ENCODE results near the gene VAV2.

VAV2 gene

DNA sequence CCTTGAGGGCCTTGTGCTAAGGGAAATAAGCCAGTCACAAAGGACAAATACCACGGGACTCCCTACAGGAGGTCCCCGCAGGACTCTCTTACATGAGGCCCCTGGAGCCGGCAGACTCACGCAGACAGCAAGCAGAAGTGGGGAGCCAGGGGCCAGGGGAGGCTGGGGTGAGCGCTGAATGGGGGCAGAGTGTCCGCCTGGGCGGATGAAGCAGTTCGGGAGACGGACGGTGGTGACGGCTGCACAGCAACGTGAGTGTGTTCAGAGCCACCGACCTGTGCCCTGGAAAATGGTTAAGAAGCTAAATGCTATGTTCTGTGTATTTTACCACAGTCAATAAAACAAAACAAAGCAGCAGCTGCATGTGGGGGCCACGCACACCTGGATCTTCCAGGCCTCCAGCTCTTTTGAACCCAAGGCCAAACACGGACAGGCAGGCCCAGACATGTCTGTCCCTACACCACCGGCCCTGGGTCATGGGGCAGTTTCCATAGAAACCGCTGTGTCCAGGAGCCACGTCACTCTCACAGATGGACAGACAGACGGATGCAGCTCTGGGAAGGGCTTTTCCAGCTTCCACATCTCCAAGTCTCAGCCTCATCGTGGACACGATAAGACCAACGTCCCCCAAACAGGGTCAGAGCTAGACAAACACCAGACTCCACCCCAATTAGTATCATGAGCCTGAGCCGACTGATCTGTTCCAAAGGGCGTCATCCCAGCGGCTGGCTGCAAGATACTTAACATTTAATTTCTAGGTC is 103.9 kb downstream of the VAV2 start:
- no peaks in the 10 kb centered on the region for H3K36me3 ChIP-seq (ENCODE audit: insufficient read depth, low read length)
- H3K27ac ChIP-seq (ENCODE audit: low read depth, low read length), result peak overlapping the region; percentile 41; the same call in 1 of the 2 replicates
- 75% methylated on average over 25 of the region's 25 CpGs for WGBS
- H3K9me3 ChIP-seq (ENCODE audit: insufficient read depth, low read depth, low read length), result no peaks in the 10 kb centered on the region
- peaks cover 31% of the 10 kb centered on the region for H3K4me1 ChIP-seq (ENCODE audit: insufficient read depth, low read length)
- no peak overlapping the region for H3K4me3 ChIP-seq (ENCODE audit: low read length)
- H3K9ac ChIP-seq (ENCODE audit: low read depth, low read length), result peak overlapping the region; percentile 42; the same call in 1 of the 2 replicates
- no peaks in the 10 kb centered on the region for H3K27me3 ChIP-seq (ENCODE audit: insufficient read depth, low read length)

- Histone ChIP-seq H3K27ac (ENCODE audit: low read depth, low read length) (peak overlapping the region; percentile 41; the same call in 1 of the 2 replicates), H3K36me3 (ENCODE audit: insufficient read depth, low read length) (no peaks in the 10 kb centered on the region), H3K9ac (ENCODE audit: low read depth, low read length) (peak overlapping the region; percentile 42; the same call in 1 of the 2 replicates), H3K4me1 (ENCODE audit: insufficient read depth, low read length) (peaks cover 37% of the 10 kb centered on the region), H3K9me3 (ENCODE audit: insufficient read depth, low read depth, low read length) (no peaks in the 10 kb centered on the region), H3K27me3 (ENCODE audit: insufficient read depth, low read length) (no peaks in the 10 kb centered on the region), H3K4me3 (ENCODE audit: low read length) (no peak overlapping the region)
- WGBS, result 66% methylated on average over 17 of the region's 18 CpGs
Observed at GRCh38 chr9:133887540-133888047, 104.5 kb downstream of the VAV2 start.

GRCh38 chr9:133886563-133887501 is 105.3 kb downstream of the VAV2 start:
- H3K27ac ChIP-seq (ENCODE audit: low read depth, low read length), result no peak overlapping the region
- no peak overlapping the region for H3K4me3 ChIP-seq (ENCODE audit: low read length)
- 84% methylated on average over 12 of the region's 14 CpGs for WGBS
- H3K9ac ChIP-seq (ENCODE audit: low read depth, low read length), result no peak overlapping the region
- H3K4me1 ChIP-seq (ENCODE audit: insufficient read depth, low read length), result peaks cover 34% of the 10 kb centered on the region
- no peaks in the 10 kb centered on the region for H3K27me3 ChIP-seq (ENCODE audit: insufficient read depth, low read length)
- H3K9me3 ChIP-seq (ENCODE audit: insufficient read depth, low read depth, low read length), result no peaks in the 10 kb centered on the region
- H3K36me3 ChIP-seq (ENCODE audit: insufficient read depth, low read length), result no peaks in the 10 kb centered on the region

- H3K27me3 ChIP-seq (ENCODE audit: insufficient read depth, low read length), result no peaks in the 10 kb centered on the region
- H3K4me1 ChIP-seq (ENCODE audit: insufficient read depth, low read length), result peaks cover 34% of the 10 kb centered on the region
- H3K9me3 ChIP-seq (ENCODE audit: insufficient read depth, low read depth, low read length), result no peaks in the 10 kb centered on the region
- H3K27ac ChIP-seq (ENCODE audit: low read depth, low read length), result no peak overlapping the region
- H3K9ac ChIP-seq (ENCODE audit: low read depth, low read length), result no peak overlapping the region
- H3K4me3 ChIP-seq (ENCODE audit: low read length), result no peak overlapping the region
- H3K36me3 ChIP-seq (ENCODE audit: insufficient read depth, low read length), result no peaks in the 10 kb centered on the region
- WGBS, result 95% methylated on average over 19 of the region's 19 CpGs
Observed at GRCh38 chr9:133884907-133885744, 107.0 kb downstream of the VAV2 start.

GRCh38 chr9:133882849-133883755 is 109.0 kb downstream of the VAV2 start:
- Histone ChIP-seq H3K4me1 (ENCODE audit: insufficient read depth, low read length) (peaks cover 25% of the 10 kb centered on the region), H3K4me3 (ENCODE audit: low read length) (no peak overlapping the region), H3K27ac (ENCODE audit: low read depth, low read length) (no peak overlapping the region), H3K9ac (ENCODE audit: low read depth, low read length) (no peak overlapping the region; the same call in 1 of the 2 replicates), H3K36me3 (ENCODE audit: insufficient read depth, low read length) (no peaks in the 10 kb centered on the region), H3K27me3 (ENCODE audit: insufficient read depth, low read length) (no peaks in the 10 kb centered on the region), H3K9me3 (ENCODE audit: insufficient read depth, low read depth, low read length) (no peaks in the 10 kb centered on the region)
- 88% methylated on average over 24 of the region's 24 CpGs for WGBS

DNA sequence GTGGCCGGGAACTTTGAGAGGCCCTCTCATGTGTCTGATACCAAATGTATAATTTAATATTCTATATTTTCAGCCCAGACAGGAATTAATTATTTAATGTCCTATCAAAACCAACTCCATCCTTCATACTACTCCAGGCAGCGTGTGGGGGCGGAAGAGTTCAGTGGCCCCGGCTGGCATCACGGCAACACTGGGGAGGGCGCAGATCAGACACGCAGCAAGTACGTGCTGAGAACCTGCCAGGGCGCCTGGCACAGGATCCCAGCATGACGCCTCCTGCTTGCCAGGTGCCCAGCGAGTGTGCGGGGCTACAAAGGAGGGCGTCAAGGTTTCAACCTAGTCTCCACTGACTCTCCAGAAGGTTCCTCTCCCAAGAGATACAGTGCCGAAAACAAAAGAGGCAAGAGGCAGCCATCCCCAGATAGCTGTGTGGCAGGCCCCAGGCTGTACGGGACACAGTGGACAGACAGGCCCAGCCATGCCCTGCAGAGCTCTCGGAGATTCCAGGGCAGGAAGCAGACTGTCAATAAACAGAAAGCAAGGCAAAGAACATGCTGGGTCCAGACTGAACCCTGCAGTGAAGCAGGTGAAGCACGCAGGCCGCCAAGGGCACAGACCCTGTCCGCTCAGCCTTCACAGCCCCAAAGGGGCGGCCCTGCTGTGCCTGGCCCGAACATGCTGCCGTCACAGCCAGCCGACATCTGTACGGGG is 110.3 kb downstream of the VAV2 start:
- Histone ChIP-seq H3K4me3 (ENCODE audit: low read length) (no peak overlapping the region), H3K9ac (ENCODE audit: low read depth, low read length) (no peak overlapping the region), H3K27me3 (ENCODE audit: insufficient read depth, low read length) (no peaks in the 10 kb centered on the region), H3K4me1 (ENCODE audit: insufficient read depth, low read length) (peaks cover 14% of the 10 kb centered on the region; the same call in 1 of the 2 replicates), H3K9me3 (ENCODE audit: insufficient read depth, low read depth, low read length) (no peaks in the 10 kb centered on the region), H3K36me3 (ENCODE audit: insufficient read depth, low read length) (no peaks in the 10 kb centered on the region), H3K27ac (ENCODE audit: low read depth, low read length) (no peak overlapping the region)
- 91% methylated on average over 24 of the region's 24 CpGs for WGBS

DNA sequence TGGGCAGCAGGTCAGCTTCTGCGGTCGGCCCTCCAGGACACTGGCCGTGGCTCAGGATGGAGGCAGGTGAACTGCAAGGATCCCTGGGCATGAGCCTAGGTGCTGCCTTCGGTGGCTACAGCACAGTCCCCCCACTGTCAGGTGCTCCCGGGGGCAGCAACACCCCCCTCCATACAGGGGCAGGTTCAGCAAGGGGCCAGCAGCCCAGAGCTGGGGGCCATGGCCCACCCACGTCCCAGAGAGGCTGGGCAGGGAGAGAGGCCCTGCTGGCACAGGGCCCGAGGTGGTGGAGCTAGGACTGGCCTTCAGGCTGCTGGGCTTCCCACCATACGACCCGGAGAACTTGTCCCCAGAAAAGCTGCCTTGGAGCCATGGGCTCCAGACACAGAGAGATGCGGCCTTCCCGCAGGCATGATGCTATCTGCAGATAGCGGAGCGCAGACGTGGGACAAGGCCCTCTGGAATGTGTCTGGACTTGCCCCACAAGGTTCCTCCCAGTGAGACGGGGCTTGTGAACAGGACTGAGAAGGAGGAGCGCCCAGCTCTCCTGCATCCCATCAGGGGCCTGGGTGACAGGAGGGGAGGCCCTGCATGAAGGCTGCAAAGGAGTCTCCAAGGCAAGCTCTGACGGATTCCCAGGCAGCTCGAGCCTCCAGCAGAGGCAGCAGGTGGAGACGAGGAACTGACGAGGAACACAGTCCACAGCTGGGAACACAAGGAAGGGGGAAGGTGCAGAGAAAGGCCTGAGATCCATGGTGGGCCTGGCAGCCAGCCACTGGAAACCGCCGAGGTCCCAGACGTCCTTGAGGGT is 111.1 kb downstream of the VAV2 start:
- 92% methylated on average over 23 of the region's 23 CpGs for WGBS
- H3K4me3 ChIP-seq (ENCODE audit: low read length), result no peak overlapping the region
- no peaks in the 10 kb centered on the region for H3K9me3 ChIP-seq (ENCODE audit: insufficient read depth, low read depth, low read length)
- H3K36me3 ChIP-seq (ENCODE audit: insufficient read depth, low read length), result no peaks in the 10 kb centered on the region
- peaks cover 8% of the 10 kb centered on the region; the same call in 1 of the 2 replicates for H3K4me1 ChIP-seq (ENCODE audit: insufficient read depth, low read length)
- H3K27me3 ChIP-seq (ENCODE audit: insufficient read depth, low read length), result no peaks in the 10 kb centered on the region
- no peak overlapping the region for H3K9ac ChIP-seq (ENCODE audit: low read depth, low read length)
- H3K27ac ChIP-seq (ENCODE audit: low read depth, low read length), result peak overlapping the region; percentile 30; the same call in 1 of the 2 replicates

GRCh38 chr9:133880136-133880535 is 112.0 kb downstream of the VAV2 start:
- no peaks in the 10 kb centered on the region for H3K27me3 ChIP-seq (ENCODE audit: insufficient read depth, low read length)
- no peak overlapping the region for H3K27ac ChIP-seq (ENCODE audit: low read depth, low read length)
- H3K9me3 ChIP-seq (ENCODE audit: insufficient read depth, low read depth, low read length), result no peaks in the 10 kb centered on the region
- 94% methylated on average over 7 of the region's 7 CpGs for WGBS
- H3K36me3 ChIP-seq (ENCODE audit: insufficient read depth, low read length), result no peaks in the 10 kb centered on the region
- H3K4me3 ChIP-seq (ENCODE audit: low read length), result no peak overlapping the region
- H3K9ac ChIP-seq (ENCODE audit: low read depth, low read length), result no peak overlapping the region
- peaks cover 8% of the 10 kb centered on the region; the same call in 1 of the 2 replicates for H3K4me1 ChIP-seq (ENCODE audit: insufficient read depth, low read length)

GRCh38 chr9:133879615-133880014 is 112.5 kb downstream of the VAV2 start:
- Histone ChIP-seq H3K9me3 (ENCODE audit: insufficient read depth, low read depth, low read length) (no peaks in the 10 kb centered on the region), H3K27ac (ENCODE audit: low read depth, low read length) (no peak overlapping the region), H3K9ac (ENCODE audit: low read depth, low read length) (no peak overlapping the region), H3K4me1 (ENCODE audit: insufficient read depth, low read length) (peaks cover 8% of the 10 kb centered on the region; the same call in 1 of the 2 replicates), H3K27me3 (ENCODE audit: insufficient read depth, low read length) (no peaks in the 10 kb centered on the region), H3K4me3 (ENCODE audit: low read length) (no peak overlapping the region), H3K36me3 (ENCODE audit: insufficient read depth, low read length) (no peaks in the 10 kb centered on the region)
- WGBS, result 94% methylated on average over 11 of the region's 11 CpGs

All from HUES64 (cell line).